ENCODE results near the gene SLC25A22.

The SLC25A22 gene

GRCh38 chr11:802693-803466 lies 4.8 kb upstream of the SLC25A22 start:
- FAIRE-seq: no peak

- no peak for FAIRE-seq
Measured at GRCh38 chr11:802018-802617, 4.0 kb upstream of the SLC25A22 start.

- no peak for FAIRE-seq
Measured at GRCh38 chr11:801097-801780, 3.2 kb upstream of the SLC25A22 start.

- no peak for FAIRE-seq
Measured at GRCh38 chr11:800473-800872, 2.4 kb upstream of the SLC25A22 start.

GRCh38 chr11:799641-800316 lies 1.7 kb upstream of the SLC25A22 start:
- FAIRE-seq: no peak

- FAIRE-seq: no peak
Measured at GRCh38 chr11:797296-798092, 587 bp downstream of the SLC25A22 start.

- no peak for FAIRE-seq
Measured at GRCh38 chr11:796565-797295, 1.4 kb downstream of the SLC25A22 start.

GRCh38 chr11:795634-796564 lies 2.2 kb downstream of the SLC25A22 start:
- no peak for FAIRE-seq

GRCh38 chr11:794766-795633 lies 3.1 kb downstream of the SLC25A22 start:
- no peak for FAIRE-seq

GRCh38 chr11:794013-794765 lies 3.9 kb downstream of the SLC25A22 start:
- FAIRE-seq: no peak

- no peak for FAIRE-seq
Measured at GRCh38 chr11:793556-793955, 4.5 kb downstream of the SLC25A22 start.

- FAIRE-seq: no peak
Measured at GRCh38 chr11:792873-793272, 5.2 kb downstream of the SLC25A22 start.

- FAIRE-seq: no peak
Measured at GRCh38 chr11:792535-792821, 5.6 kb downstream of the SLC25A22 start.

- no peak for FAIRE-seq
Measured at GRCh38 chr11:791658-792534, 6.2 kb downstream of the SLC25A22 start.

GRCh38 chr11:790721-791564 lies 7.1 kb downstream of the SLC25A22 start:
- no peak for FAIRE-seq

GRCh38 chr11:789943-790342 lies 8.1 kb downstream of the SLC25A22 start, which contains the start of gene CEND1:
Gene CEND1, minus strand, starts transcription at chr11:790090. Its CDS starts 1,514 bp downstream, at chr11:788576.
- FAIRE-seq: no peak

Data from endometrium (tissue), 2 donors.